COLO829 (cell line): ENCODE data around the gene HSFX2.
A peak's percentile ranks its signal among the peaks of the same experiment; 100 is the strongest.
"Not testable (repeated sequence)": the region's sequence is repeated elsewhere in the genome, so short reads cannot be mapped to it uniquely, and the experiment has no call there.

Experiments
- DNase-seq: peaks from one replicate; pipeline ENCODE4 v3.0.0; 2012; ENCODE audit warnings: low spot score

HSFX2 gene

GRCh38 chrX:149595214-149595613 lies at the start of gene HSFX2:
TSS of gene HSFX2 (minus strand) at chrX:149595314. CDS start at chrX:149594700, 614 bp downstream.
- not testable (repeated sequence) for DNase-seq

- DNase-seq: no peak
Observed at GRCh38 chrX:149643496-149643895, 48.4 kb upstream of the HSFX2 start.

GRCh38 chrX:149641835-149642234 lies 46.7 kb upstream of the HSFX2 start:
- DNase-seq: no peak

GRCh38 chrX:149641432-149641831 lies 46.3 kb upstream of the HSFX2 start:
- DNase-seq: no peak

GRCh38 chrX:149639568-149639967 lies 44.5 kb upstream of the HSFX2 start:
- no peak for DNase-seq

GRCh38 chrX:149638860-149639259 lies 43.7 kb upstream of the HSFX2 start:
- DNase-seq: no peak

- no peak for DNase-seq
Observed at GRCh38 chrX:149633511-149633910, 38.4 kb upstream of the HSFX2 start.

- DNase-seq: peak; percentile 28
Observed at GRCh38 chrX:149631234-149632165, 36.4 kb upstream of the HSFX2 start, which contains the start of gene TMEM185A. TSS of gene TMEM185A (minus strand) at chrX:149631792. CDS start at chrX:149631580, 212 bp downstream.

- no peak for DNase-seq
Observed at GRCh38 chrX:149630681-149631233, 35.6 kb upstream of the HSFX2 start.

GRCh38 chrX:149629730-149630387 lies 34.7 kb upstream of the HSFX2 start:
- DNase-seq: no peak

GRCh38 chrX:149628768-149629167 lies 33.7 kb upstream of the HSFX2 start:
- DNase-seq: no peak

GRCh38 chrX:149628280-149628679 lies 33.2 kb upstream of the HSFX2 start:
- no peak for DNase-seq

GRCh38 chrX:149626829-149627228 lies 31.7 kb upstream of the HSFX2 start:
- not testable (repeated sequence) for DNase-seq

GRCh38 chrX:149619662-149620061 lies 24.5 kb upstream of the HSFX2 start:
- DNase-seq: not testable (repeated sequence)

GRCh38 chrX:149618871-149619270 lies 23.8 kb upstream of the HSFX2 start:
- peak; percentile 60 for DNase-seq

- DNase-seq: no peak
Observed at GRCh38 chrX:149611623-149612175, 16.6 kb upstream of the HSFX2 start.

- no peak for DNase-seq
Observed at GRCh38 chrX:149610511-149610910, 15.4 kb upstream of the HSFX2 start.

GRCh38 chrX:149607699-149608098 lies 12.6 kb upstream of the HSFX2 start:
- DNase-seq: no peak

- not testable (repeated sequence) for DNase-seq
Observed at GRCh38 chrX:149605248-149605885, 10.3 kb upstream of the HSFX2 start.

GRCh38 chrX:149598603-149599002 lies 3.5 kb upstream of the HSFX2 start:
- not testable (repeated sequence) for DNase-seq

- not testable (repeated sequence) for DNase-seq
Observed at GRCh38 chrX:149595943-149596342, 829 bp upstream of the HSFX2 start.

GRCh38 chrX:149590993-149591392 lies 4.1 kb downstream of the HSFX2 start:
- DNase-seq: not testable (repeated sequence)
